GM18951 (cell line): ENCODE data around the gene HMOX2.

ENCODE experiments used
- POLR2A ChIP-seq: IDR thresholded peaks from 4 replicates; pipeline ENCODE4 v1.6.1; 2011; ENCODE audit warnings: mild to moderate bottlenecking; ENCODE audit not compliant: insufficient read length, insufficient read depth; ENCODE audit errors: extremely low read depth
- in situ Hi-C: fragments of 300-500 bp; cut with MboI; formaldehyde crosslinking; loops from one replicate; pipeline ENCODE4 v1.12.0; 2022; ENCODE audit warnings: low sequenced_read_pairs, mixed read lengths, inconsistent platforms; ENCODE audit not compliant: unreplicated experiment

The HMOX2 gene, protein sequence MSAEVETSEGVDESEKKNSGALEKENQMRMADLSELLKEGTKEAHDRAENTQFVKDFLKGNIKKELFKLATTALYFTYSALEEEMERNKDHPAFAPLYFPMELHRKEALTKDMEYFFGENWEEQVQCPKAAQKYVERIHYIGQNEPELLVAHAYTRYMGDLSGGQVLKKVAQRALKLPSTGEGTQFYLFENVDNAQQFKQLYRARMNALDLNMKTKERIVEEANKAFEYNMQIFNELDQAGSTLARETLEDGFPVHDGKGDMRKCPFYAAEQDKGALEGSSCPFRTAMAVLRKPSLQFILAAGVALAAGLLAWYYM

DNA sequence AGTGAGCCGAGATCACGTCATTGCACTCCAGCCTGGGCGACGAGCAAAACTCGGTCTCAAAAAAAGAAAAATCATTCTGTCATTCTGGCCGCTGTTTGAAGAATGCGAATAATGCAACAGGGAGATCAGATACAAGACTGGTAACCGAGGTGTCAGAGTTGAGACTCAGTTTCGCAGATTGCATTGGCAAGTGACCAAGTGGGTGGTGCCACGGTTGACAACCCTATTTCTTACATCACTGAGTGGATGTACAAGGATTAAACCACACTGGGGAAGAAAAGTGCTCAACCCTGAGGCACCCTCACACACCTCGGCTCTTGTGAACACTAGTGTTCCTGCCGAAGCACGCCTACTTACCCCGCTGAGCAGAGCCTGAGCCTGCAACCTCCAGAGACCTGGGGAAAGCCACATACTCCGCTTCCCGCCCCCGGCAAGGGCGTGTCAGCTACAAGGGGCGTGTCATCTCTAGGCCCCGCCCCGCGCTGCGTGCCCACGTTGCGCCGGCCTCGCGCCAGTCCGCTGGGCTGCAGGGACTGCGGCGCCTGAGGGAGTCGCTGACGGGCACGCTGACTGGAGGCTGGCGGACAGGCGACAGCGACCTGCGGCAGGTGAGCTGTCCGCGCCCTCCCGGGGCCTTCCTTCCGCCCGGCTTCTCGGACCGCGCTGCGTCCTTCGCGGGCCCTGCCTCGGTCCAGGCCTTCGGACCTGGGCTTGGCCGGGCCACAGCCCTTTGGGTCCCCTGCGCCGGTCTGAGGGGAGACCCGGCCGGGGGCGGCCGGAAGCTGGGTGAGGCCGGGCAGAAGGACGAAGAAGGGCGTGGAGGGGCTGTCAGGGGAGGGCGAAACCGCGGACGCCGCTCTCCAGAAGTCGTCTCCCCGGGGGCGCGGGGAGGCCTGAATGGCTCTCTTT is at the start of gene HMOX2:
TSS of gene HMOX2 (plus strand) at position 519 of the 909 bp plus-strand sequence. CDS start 29,127 bp downstream, outside the sequence.
- TF ChIP-seq POLR2A = peak; percentile 98
- in situ Hi-C loops = no loop called here

DNA sequence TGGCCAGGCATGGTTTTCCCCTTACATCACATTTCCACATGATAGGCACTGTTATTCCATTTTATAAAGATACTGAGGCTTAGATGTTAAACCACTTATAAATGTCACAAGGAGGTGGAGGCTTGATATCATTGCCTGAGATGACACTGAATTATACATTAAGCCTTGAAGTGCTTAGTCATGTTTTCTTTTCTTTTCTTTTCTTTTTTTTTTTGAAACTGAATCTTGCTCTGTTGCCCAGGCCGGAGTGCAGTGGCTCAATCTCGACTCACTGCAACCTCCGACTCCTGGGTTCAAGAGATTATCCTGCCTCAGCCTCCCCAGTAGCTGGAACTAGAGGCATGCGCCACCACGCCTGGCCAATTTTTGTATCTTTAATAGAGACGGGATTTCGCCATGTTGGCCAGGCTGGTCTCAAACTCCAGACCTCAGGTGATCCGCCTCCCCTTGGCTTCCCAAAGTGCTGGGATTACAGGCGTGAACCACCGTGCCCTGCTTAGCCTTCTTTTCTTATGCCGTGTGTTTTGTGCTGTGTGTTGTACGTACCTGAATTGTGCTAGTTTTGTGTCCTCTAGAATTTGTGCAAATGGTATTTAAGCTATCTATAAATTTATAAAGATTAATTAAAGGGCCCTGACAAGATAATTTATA is 49.4 kb upstream of the HMOX2 start:
- in situ Hi-C loops = no loop called here
- TF ChIP-seq POLR2A = no peak

DNA sequence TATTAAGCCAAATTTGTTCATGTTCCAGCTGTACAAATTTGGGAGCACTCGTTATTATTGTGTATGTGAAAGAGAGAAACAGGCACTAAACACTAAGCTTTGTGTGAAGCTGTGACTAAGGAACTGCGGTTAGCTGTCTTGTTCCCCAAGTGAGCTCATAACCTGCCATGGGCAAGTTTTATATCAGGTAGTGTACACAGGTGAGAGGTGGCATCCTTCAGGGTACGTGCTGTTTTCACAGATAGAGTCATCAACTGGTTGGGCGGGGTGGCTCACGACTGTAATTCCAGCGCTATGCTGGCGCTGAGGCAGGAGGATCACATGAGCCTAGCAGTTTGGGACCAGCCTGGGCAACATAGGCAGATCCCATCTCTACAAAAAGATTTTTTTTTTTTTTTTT is 47.7 kb upstream of the HMOX2 start:
- no peak for TF ChIP-seq POLR2A
- in situ Hi-C loops = no loop called here

DNA sequence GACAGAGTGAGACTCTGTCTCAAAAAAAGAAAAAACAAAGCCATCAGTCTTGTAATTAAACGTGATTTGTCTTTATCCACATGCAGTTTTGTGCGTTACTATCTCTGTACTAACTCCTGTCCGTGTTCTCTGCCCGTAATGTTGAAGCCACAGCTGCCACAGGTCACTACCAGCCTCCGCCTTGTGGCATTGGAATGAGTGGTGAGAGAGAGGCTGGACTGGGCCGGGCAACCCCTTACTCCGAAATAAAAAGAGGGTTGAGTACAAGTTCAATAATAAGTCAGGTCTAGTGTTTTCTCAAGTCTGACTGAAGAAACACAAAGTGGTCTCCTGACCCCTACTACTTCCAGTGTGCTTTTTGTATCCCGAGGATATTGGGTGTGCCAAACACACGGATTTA is 45.2 kb upstream of the HMOX2 start:
- TF ChIP-seq POLR2A = no peak
- in situ Hi-C loops = no loop called here

DNA sequence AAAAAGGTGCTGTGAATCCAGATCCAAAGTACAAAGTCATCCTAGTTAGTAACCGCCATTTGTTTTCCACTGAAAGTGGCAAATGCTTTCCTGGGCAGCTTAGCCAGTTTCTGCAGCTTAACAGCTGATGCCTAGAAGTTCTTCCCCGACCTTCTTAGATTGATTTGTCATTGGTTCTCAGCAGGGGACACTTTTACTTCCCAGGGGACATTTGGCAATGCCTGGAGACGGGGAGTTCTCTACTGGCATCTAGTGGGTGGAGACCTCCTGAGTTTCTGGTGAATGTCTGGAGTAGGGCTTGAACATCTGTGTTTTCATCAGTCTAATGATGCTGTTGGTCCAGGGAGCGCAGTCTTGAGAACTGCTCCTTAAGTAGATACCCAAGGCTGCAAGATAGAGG is 43.0 kb upstream of the HMOX2 start:
- no peak for TF ChIP-seq POLR2A
- in situ Hi-C loops = no loop called here

DNA sequence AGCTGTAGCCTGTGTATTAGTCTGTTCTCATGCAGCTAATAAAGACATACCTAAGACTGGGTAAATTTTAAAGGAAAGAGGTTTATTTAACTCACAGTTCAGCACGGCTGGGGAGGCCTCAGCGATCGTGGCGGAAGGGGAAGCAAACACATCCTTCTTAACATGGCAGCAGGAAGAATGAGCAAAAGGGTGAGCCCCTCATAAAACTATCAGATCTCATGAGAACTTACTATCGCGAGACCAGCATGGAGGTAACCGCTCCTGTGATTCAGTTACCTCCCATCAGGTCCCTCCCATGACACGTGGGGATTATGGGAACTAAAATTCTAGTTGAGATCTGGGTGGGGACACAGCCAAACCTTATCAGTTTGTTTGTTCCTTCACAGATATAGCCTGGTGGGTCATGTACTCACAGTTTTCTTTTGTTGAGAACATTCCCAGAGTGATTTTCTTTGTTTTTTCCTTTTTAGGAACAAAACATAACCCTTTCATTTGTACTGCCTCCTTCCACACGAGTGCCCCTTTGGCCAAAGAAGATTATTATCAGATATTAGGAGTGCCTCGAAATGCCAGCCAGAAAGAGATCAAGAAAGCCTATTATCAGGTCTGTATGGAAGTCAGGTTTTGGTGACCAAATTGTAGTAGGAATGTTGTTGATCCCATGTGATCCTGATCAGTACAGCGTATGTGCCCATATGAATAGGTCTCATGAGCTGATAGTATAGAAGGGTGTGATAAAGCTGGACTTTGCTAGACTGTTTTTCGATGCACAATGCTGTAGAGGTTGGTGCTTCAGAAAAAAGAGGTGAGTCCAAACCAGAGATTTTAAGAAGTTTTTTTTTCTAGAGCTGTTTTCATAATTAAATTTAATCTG is 42.0 kb upstream of the HMOX2 start:
- no peak for TF ChIP-seq POLR2A
- in situ Hi-C loops = no loop called here

DNA sequence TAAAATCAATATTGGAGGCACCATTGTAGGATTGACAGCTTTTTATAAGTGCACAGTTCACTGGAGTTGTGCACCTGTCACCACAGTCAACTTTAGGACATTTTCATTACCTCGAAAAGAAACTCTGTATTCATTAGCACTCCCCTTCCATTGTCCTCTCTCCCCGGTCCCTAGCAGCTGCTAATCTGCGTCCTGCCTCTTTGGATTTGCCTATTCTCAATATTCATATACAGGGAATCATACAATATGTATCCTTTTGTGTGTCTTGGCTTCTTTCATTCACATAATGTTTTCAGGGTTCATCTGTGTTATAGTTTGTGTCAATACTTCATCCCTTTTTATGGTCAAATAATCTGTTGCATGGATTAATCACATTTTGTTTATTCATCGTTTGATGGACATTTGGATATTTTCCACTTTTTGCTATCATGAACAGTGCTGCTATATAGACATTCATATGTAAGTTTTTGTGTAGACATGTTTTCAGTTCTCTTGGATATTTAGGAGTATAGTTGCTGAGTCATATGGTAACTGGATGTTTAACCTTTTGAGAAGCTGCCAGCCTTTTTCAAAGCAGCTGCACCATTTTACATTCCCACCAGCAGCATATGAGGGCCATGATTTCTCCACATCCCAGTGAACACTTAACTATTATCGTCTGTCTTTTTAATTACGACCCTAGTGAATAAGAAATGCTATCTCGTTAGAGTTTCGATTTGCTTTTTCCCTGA is 40.7 kb upstream of the HMOX2 start:
- no peak for TF ChIP-seq POLR2A
- in situ Hi-C loops = no loop called here

DNA sequence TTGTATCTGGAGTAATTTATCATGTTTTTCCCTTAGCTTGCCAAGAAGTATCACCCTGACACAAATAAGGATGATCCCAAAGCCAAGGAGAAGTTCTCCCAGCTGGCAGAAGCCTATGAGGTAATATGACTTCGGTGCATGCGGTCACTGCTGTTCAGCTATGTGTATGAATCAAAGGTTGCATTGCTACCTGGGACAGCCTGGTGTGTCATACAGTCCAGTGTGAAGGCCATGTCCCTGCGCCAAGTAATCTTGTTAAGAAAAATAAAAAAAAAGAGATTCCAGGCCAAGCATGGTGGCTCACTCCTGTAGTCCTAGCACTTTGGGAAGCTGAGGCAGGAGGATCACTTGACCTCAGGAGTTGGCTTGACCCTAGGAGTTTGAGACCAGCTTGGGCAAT is 38.8 kb upstream of the HMOX2 start:
- TF ChIP-seq POLR2A = no peak

DNA sequence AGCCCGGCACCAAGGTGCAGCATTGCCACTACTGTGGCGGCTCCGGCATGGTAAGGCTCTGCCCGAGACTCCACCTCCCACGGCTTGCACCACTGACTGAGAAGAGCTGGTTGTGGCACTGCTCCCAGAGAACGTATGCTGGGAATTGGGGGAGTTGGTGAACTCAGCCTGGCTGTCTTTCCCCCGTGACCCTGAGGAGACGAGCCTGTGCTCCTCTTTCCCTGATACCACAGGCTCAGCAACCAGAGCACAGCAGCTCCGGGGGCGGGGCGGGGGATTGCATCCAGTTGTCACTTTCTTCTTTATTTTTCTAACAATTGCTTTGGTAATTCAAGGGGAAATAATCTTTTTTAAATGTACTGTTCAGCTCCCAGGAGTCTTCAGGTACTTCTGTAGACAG is 33.8 kb upstream of the HMOX2 start:
- TF ChIP-seq POLR2A = no peak
- in situ Hi-C loops = no loop called here

More for the DNA sequence above, 38.8 kb upstream of the HMOX2 start:
- in situ Hi-C loops = no loop called here

DNA sequence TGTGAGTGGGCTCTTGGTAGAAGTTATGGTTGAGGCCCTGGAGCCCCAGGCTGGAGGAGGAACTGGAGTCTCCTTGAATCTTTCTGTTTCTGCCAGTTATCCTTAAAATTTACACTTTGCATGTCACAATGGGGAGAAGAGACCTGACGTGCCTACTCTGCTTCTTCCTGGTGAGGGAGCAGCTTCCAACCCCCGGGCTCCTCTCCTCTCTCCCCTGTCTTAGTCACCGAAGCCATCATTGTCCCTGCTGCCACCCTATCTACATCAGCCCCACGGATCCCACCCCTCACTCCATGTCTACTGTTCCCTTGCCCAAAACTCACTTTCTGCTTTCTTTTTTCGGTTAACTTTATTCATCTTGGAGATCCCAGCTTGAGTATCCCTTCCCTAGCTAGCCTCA is 32.9 kb upstream of the HMOX2 start:
- in situ Hi-C loops = no loop called here
- TF ChIP-seq POLR2A = no peak

DNA sequence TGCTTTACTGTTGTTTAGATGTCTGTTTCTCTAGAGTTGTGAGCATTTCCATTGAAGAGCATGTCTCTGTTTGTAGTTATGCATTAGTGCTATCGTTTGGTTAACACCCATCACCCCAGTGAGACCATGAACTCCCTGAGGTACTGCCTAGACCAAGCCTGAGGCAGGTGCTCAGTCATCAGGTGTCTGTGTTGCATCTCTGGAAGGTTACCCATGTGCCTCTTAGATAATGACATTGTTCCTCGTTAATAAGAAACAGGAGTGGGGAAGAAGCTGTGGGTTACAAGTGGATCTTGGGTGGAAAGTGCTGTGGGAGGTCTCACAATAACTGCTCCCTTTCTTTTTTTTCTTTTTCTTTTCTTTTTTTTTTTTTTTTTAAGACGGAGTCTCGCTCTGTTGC is 32.2 kb upstream of the HMOX2 start:
- in situ Hi-C loops = no loop called here
- no peak for TF ChIP-seq POLR2A

DNA sequence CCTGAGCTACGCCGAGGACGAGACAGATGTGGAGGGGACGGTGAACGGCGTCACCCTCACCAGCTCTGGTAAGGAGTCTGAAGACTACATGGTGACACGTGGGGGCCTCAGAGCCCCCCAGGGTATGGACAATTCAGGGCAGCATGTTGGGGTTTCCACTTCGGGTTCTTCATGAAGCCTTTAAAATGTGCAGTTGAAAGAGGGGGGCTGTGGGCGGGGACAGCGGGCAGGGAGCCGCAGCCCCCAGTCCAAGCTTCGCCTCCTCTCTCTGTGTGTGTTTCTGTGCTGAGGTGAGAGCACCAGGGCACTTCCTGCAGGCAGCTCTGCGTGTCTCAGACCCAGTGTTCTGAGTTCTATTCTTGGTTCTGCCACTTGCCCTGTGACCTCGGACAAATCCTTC is 25.8 kb upstream of the HMOX2 start:
- in situ Hi-C loops = no loop called here
- TF ChIP-seq POLR2A = no peak
